ENCODE data around the gene SMARCC1. TPM values are rescaled to one million over a fixed set of nuclear protein-coding genes. Genes with fewer than 3 reads are reported as not detected.

SMARCC1 gene
- total RNA-seq, 1 experiment from 2014 or later = 33.8 TPM

- DNase-seq (ENCODE audit: extremely low read depth, low read depth) = no peak
Observed at GRCh38 chr3:47565734-47566550, 215.8 kb downstream of the SMARCC1 start.

GRCh38 chr3:47556351-47556750 lies 225.3 kb downstream of the SMARCC1 start:
- no peak for DNase-seq (ENCODE audit: extremely low read depth, low read depth)

GRCh38 chr3:47554335-47554734 lies 227.4 kb downstream of the SMARCC1 start:
- no peak for DNase-seq (ENCODE audit: extremely low read depth, low read depth)

DNA sequence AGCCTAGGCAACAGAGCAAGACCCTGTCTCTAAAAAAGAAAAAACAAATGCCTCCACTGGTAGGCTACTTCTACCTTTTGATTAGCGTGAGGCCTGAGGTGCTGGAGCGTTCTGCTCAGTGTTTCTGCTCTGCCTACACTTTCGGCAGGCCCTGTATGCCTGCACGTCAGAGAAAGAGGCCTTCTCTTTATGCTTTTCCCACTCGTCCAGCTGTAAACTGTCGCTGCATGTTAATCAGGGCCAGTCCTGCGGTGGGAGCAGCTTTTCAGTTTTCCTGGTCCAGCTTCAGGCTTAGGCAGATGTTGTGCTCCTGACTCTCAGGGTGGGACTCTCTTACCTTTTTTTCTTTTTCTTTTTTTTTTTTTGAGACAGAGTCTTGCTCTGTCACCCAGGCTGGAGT lies 228.3 kb downstream of the SMARCC1 start:
- no peak for DNase-seq (ENCODE audit: extremely low read depth, low read depth)

DNA sequence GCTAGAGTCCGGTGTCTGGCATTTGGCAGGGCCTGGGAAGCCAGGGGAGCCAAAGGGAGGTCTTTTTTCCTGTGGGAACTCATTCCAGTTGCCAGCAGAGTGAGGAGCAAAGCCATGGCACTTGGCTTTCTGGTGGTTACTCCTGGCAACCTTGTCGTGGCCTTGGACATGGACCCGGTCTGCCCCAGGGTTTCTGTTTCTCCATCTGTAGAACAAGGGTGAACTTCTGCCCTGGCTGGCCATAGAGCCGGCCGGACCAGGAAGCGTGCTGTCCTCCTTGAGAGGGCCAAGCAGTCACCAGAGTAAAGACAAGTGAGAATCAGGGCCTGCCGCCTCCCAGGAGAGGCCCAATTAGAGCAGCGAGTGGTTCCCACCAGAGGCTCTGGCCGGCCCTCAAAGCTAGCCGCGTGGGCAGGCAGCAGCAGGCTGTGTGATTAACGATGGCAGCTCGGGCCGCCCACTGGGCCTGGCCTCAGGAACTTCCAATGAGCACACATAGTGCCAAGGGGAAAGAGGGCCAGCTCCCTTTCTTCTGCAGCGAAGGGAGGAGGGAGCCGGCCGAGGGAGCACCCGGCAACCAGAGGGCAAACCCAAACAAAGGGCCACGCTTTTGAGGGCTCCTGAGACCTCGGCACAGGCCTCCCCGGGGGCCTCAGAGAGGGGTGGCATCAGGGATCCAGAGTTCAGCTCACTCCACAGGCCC lies 239.1 kb downstream of the SMARCC1 start:
- DNase-seq (ENCODE audit: extremely low read depth, low read depth) = no peak

GRCh38 chr3:47541583-47542108 lies 240.0 kb downstream of the SMARCC1 start:
- DNase-seq (ENCODE audit: extremely low read depth, low read depth) = no peak

DNA sequence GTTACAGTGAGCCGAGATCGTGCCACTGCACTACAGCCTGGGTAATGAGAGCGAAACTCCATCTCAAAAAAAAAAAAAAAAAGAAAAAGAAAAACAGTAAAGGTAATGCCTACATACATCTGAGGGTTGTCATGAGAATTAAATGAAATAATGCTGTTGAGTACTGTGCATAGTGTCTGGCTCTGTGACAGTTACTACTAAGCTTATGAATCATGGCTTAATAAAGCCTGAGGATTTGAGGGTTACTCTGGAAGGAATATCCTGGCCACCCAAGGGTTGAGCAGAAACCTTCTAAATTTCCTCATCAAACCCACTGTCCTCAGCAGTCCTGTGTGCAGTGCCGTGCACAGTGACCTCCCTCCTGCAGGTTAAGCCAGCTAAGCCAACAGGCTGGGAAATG lies 241.4 kb downstream of the SMARCC1 start:
- DNase-seq (ENCODE audit: extremely low read depth, low read depth) = no peak

DNA sequence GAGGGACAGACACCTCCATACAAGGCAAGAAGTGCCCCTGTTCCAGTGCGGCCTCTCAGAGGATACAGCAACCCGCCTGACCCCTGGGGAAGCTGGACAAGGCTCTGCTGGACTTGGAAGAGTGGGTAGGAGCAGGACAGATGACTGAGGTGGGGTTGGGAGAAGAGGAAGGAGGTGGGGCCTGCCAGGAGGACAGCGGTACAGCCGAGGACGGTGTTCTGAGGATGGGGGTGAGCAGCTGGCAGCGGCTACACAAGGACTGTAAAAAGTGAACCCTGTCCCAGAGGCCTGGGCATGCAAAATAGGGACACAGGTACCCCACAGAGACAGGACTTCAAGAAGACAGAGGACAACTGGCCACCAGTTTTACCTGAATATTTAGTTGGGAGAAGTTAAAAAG lies 244.7 kb downstream of the SMARCC1 start:
- DNase-seq (ENCODE audit: extremely low read depth, low read depth) = no peak

- DNase-seq (ENCODE audit: extremely low read depth, low read depth) = no peak
Observed at GRCh38 chr3:47536221-47536891, 245.3 kb downstream of the SMARCC1 start.

Small RNA genes within 50 kb of the gene (small RNA-seq; reads per million reads assigned to genes)
- gene RF02271 = 0 reads per million in 2 experiments
- 0 to 0.18 reads per million in 2 experiments for gene RN7SL870P

Other genes starting within 250 kb of the SMARCC1 start
- 0.17 and 0.26 TPM in 2 replicates for gene CSPG5, start 203.0 kb downstream of the SMARCC1 start, total RNA-seq (2014; rRNA removed; shearing (Covaris generic))
- gene DHX30, start 21.2 kb upstream of the SMARCC1 start, total RNA-seq (2014; rRNA removed; shearing (Covaris generic)) = 69.4 and 71.7 TPM in 2 replicates
- 52.1 and 53.4 TPM in 2 replicates for gene MAP4, start 234.5 kb upstream of the SMARCC1 start, total RNA-seq (2014; rRNA removed; shearing (Covaris generic))

Measured in NCI-H460 (cell line).